AG04449 (cell line): ENCODE results near the gene TUBAL3.
A peak's percentile ranks its signal among the peaks of the same experiment; 100 is the strongest.
"Not testable (repeated sequence)": the region's sequence is repeated elsewhere in the genome, so short reads cannot be mapped to it uniquely, and the experiment has no call there.

Source experiments
- CTCF ChIA-PET: fragments of 350-600 bp; formaldehyde crosslinking; extraction: SDS; loops from one replicate; lab custom pipeline; 2021; ENCODE audit warnings: antibody characterized with exemption; lab: Yijun Ruan, JAX
- POLR2A ChIA-PET: fragments of 400-600, 350-600 bp; formaldehyde crosslinking; extraction: SDS; loops from one replicate; lab custom pipeline; 2020; ENCODE audit warnings: antibody characterized with exemption, inconsistent platforms; lab: Yijun Ruan, JAX
- DNase-seq: peaks from one replicate; pipeline ENCODE4 v3.0.0-alpha.2; 2010; ENCODE audit warnings: low read depth, low spot score
- H3K4me3 ChIP-seq: 2 replicates; pipeline ENCODE4 v1.5.1; 2011; ENCODE audit warnings: low read depth, mild to moderate bottlenecking, control low read depth, low read length
- TF ChIP-seq, protein P1 (sequence below): IDR thresholded peaks from one replicate; pipeline ENCODE4 v1.5.1; 2011; ENCODE audit warnings: mild to moderate bottlenecking, moderate library complexity, low read length, control low read depth, inconsistent platforms; ENCODE audit not compliant: insufficient read depth; ENCODE audit errors: missing control alignments

TUBAL3 gene

GRCh38 chr10:5418584-5418983 lies 14.0 kb upstream of the TUBAL3 start:
- ChIA-PET POLR2A (no interaction called here), CTCF (interaction anchor here (4.0 kb wide), 1 partner anchor 15 kb away, joined by 26 read pairs; no protein-coding TSS in a partner anchor)
- TF ChIP-seq, protein P1, sequence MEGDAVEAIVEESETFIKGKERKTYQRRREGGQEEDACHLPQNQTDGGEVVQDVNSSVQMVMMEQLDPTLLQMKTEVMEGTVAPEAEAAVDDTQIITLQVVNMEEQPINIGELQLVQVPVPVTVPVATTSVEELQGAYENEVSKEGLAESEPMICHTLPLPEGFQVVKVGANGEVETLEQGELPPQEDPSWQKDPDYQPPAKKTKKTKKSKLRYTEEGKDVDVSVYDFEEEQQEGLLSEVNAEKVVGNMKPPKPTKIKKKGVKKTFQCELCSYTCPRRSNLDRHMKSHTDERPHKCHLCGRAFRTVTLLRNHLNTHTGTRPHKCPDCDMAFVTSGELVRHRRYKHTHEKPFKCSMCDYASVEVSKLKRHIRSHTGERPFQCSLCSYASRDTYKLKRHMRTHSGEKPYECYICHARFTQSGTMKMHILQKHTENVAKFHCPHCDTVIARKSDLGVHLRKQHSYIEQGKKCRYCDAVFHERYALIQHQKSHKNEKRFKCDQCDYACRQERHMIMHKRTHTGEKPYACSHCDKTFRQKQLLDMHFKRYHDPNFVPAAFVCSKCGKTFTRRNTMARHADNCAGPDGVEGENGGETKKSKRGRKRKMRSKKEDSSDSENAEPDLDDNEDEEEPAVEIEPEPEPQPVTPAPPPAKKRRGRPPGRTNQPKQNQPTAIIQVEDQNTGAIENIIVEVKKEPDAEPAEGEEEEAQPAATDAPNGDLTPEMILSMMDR = no peak
- H3K4me3 ChIP-seq = no peak overlapping the region
- DNase-seq = no peak

GRCh38 chr10:5416981-5417380 lies 12.4 kb upstream of the TUBAL3 start:
- ChIA-PET CTCF (interaction anchor here (0.9 to 4.0 kb wide), 2 partner anchors 17 to 28 kb away, joined by 3 to 26 read pairs; no protein-coding TSS in a partner anchor), POLR2A (no interaction called here)
- TF ChIP-seq, protein P1 = no peak
- H3K4me3 ChIP-seq = no peak overlapping the region
- DNase-seq = no peak

- POLR2A ChIA-PET = no interaction called here
- H3K4me3 ChIP-seq = peak overlapping the region; percentile 79
- DNase-seq = no peak
- TF ChIP-seq, protein P1 = no peak
- CTCF ChIA-PET = interaction anchor here (0.6 to 4.5 kb wide), 4 partner anchors 10 to 599 kb away, joined by 3 to 12 read pairs (median 6); no protein-coding TSS in a partner anchor
Measured at GRCh38 chr10:5413012-5413938, 8.6 kb upstream of the TUBAL3 start.

DNA sequence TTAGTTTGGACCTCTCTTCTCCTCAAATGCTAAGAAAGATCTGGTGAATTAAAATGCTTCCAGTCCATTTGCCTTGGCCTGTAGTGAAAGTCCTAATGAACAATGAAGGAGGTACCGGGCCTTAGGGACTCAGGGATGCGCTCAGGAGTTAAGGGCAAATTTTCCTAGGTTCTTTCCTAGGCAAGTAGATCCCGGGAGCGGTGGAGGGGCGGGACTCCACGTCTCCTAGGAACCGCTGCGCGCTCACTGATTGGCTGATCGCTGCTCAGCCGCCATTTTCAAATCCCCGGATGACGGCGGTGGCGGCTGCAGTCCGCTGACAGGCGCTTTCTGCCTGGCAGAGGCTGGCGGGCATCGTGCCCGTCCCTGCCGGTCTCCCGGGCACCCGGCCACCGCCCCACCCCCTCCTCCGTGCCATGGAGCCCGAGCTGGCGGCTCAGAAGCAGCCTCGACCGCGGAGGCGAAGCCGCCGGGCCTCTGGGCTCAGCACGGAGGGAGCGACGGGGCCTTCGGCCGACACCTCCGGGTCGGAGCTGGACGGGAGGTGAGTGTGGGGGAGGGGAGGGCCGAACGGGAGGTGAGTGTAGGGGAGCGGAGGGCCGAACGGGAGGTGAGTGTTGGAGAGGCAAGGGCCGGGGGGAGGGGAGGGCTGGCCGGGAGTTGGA lies 7.8 kb upstream of the TUBAL3 start, which contains the start of gene NET1:
NET1 (plus strand) TSS at position 281 of the 665 bp plus-strand sequence; CDS start at position 417, 136 bp downstream.
- ChIA-PET POLR2A (no interaction called here), CTCF (interaction anchor here (2.9 to 4.5 kb wide), 2 partner anchors 563 to 598 kb away, joined by 8 to 12 read pairs; no protein-coding TSS in a partner anchor)
- peak within 1 kb of the TSS; percentile 79 for H3K4me3 ChIP-seq
- DNase-seq = no peak
- TF ChIP-seq, protein P1 = no peak

DNA sequence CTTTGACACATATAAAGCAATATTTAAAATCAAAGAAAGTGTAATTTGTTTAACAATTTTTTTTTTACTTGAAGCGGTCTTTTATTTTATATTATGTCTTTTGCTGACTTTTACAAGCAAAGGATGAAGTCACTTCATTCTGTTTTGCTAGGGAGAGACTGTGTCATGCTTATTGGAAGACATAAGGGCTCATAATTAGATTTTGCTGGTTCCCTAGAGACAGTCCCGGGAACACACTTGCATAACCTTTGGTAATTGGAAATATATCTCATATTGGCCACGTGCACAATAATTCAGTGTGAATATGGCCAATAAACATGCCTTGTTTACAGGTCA lies 7.3 kb upstream of the TUBAL3 start:
- peak overlapping the region; percentile 79 for H3K4me3 ChIP-seq
- POLR2A ChIA-PET = no interaction called here
- CTCF ChIA-PET = interaction anchor here (2.9 to 4.5 kb wide), 2 partner anchors 562 to 597 kb away, joined by 8 to 12 read pairs; no protein-coding TSS in a partner anchor
- TF ChIP-seq, protein P1 = no peak
- DNase-seq = no peak

- DNase-seq, H3K4me3 ChIP-seq, POLR2A ChIA-PET: not testable (repeated sequence)
- CTCF ChIA-PET = interaction anchor here (1.1 to 2.9 kb wide), 2 partner anchors 596 kb away, joined by 3 to 8 read pairs; no protein-coding TSS in a partner anchor
Measured at GRCh38 chr10:5410787-5411186, 6.2 kb upstream of the TUBAL3 start.
